ENCODE results near the gene MNT. TPM values are rescaled to one million over a fixed set of nuclear protein-coding genes. Genes with fewer than 3 reads are reported as not detected.

Gene MNT
- total RNA-seq, 1 donor from 2014 or later, result 32.6 TPM

DNA sequence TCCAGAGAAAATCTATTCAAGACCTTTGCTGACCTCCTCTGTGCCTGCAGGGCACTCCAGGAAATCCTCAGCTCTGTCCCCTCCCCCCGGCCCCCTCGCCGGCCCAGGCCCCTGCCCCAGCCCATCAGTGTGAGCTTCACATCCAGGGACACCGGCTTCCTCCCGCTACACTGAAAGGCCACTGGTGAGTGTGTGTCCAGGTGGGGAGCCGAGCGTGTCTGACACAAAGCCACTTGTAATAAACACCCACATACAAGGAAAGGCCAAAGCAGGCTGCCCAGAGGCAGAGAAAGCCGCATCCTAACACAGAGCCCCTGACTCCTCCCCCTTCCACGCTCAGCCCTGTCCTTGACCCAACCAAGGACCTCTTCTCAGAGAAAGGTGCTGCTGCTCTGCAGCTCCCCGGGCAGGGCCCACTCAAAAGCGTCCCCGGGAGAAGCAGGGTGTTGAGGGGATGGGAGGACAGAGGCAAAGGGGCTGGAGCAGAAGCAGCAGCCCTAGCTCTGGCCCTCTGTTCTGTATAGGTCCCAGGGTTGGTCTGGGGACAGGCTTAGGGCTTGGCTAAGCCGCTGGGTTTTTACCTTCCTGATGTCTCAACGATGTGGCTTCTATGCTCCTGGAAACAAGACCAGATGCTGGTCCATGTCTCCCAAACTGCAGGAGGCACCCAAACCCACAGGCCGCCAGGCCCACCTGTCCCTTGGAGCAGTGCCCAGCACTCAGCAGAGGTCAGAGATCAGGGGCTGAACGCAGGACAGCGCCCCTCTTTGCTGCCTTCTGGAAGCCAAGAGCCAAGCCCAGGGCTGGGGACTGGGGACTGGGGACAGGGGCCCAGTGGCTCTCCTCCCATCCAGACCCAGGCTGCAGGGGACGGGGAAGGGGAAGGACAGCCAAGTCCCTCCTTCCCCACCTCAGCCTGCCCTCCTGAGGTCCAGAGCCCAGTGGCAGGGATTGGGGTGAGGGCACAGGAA is 15.3 kb downstream of the MNT start:
- peaks cover 45% of the 10 kb centered on the region for H3K36me3 ChIP-seq
- H3K4me3 ChIP-seq, result no peak overlapping the region
- no peak for DNase-seq

DNA sequence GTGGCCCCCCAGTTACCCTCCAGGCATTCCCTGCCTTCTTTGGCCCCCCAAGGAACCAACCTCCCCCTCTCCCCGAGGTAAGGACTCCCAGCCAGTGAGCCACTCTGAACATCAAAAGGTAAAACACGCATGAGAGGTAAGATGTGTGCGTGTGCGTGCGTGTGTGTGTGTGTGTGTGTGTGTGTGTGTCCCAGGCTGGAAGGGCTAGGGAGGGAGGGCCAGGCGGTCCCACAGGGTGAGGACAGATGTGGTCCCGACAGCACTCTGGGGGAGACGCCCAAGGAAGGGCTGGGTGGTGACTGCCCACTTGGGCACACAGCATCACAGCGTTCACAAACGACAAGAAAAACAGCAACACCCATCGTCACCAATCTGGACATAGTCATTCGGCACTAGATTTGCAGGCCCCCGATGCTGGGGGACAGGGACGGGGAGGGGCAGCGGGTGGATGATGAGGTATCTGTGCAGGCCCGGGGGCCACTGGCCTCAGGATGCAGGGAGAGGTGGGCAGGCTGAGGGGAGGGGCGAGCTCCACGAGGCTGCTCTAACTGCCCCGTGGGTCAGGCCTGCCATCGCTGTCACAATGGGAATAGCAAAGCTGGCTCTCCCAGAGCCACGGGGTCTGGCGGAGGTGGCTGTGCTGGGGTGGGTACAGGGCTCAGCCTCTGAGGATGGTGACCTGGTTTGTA is 16.3 kb downstream of the MNT start:
- intact Hi-C loops (cut with DNase I), result loop anchor here (5.0 kb wide), 1 partner anchor 33 kb away; no protein-coding TSS in a partner anchor

More for the DNA sequence above, 15.3 kb downstream of the MNT start:
- no peak for ATAC-seq
- intact Hi-C loops (cut with DNase I), result no loop called here
- Histone ChIP-seq H3K27ac (peak overlapping the region; percentile 20), H3K9me3 (no peaks in the 10 kb centered on the region), H3K4me1 (peaks cover 26% of the 10 kb centered on the region), H3K27me3 (ENCODE audit: low read depth) (no peaks in the 10 kb centered on the region)
- TF ChIP-seq, protein P1, sequence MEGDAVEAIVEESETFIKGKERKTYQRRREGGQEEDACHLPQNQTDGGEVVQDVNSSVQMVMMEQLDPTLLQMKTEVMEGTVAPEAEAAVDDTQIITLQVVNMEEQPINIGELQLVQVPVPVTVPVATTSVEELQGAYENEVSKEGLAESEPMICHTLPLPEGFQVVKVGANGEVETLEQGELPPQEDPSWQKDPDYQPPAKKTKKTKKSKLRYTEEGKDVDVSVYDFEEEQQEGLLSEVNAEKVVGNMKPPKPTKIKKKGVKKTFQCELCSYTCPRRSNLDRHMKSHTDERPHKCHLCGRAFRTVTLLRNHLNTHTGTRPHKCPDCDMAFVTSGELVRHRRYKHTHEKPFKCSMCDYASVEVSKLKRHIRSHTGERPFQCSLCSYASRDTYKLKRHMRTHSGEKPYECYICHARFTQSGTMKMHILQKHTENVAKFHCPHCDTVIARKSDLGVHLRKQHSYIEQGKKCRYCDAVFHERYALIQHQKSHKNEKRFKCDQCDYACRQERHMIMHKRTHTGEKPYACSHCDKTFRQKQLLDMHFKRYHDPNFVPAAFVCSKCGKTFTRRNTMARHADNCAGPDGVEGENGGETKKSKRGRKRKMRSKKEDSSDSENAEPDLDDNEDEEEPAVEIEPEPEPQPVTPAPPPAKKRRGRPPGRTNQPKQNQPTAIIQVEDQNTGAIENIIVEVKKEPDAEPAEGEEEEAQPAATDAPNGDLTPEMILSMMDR (IDR thresholded peaks at IDR 0.05), result no peak

DNA sequence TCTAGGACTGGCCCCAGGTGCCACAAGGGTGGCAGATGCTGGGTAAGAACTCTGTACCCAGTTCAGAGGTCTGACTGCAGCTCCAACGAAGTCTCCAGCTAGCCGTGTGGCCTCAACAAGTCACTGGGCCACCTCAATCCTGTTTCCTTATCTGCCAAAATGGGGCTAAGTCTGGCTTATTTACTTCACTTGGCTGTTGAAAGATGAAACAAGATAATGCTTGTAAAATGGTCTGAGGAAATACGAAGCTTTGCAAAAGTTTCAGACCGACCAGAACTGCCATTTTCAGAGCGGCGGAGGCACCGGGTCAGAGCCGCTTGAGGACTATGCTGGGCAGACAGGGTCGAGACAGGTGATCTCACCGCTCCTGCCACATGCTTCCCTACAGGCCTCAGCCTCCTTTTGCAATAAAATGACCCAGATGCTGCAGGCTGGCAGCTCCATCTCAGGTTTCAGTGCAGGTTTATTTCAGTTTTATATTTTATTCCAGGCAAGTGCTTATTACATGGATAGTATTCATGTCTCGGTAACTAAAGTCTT is 17.2 kb downstream of the MNT start:
- Histone ChIP-seq H3K9me3 (no peaks in the 10 kb centered on the region), H3K4me3 (no peak overlapping the region), H3K27ac (no peak overlapping the region), H3K27me3 (ENCODE audit: low read depth) (no peaks in the 10 kb centered on the region), H3K36me3 (peaks cover 59% of the 10 kb centered on the region), H3K4me1 (peaks cover 18% of the 10 kb centered on the region)
- ATAC-seq, result no peak
- intact Hi-C loops (cut with DNase I), result loop anchor here (5.0 kb wide), 1 partner anchor 34 kb away; no protein-coding TSS in a partner anchor
- TF ChIP-seq, protein P1 (IDR thresholded peaks at IDR 0.05), result no peak
- no peak for DNase-seq

More for the DNA sequence above, 16.3 kb downstream of the MNT start:
- H3K9me3 ChIP-seq, result no peaks in the 10 kb centered on the region
- no peak for DNase-seq
- TF ChIP-seq, protein P1 (IDR thresholded peaks at IDR 0.05), result no peak
- H3K4me1 ChIP-seq, result peaks cover 18% of the 10 kb centered on the region
- no peaks in the 10 kb centered on the region for H3K27me3 ChIP-seq (ENCODE audit: low read depth)
- H3K27ac ChIP-seq, result no peak overlapping the region
- ATAC-seq, result no peak
- H3K36me3 ChIP-seq, result peaks cover 53% of the 10 kb centered on the region
- no peak overlapping the region for H3K4me3 ChIP-seq

DNA sequence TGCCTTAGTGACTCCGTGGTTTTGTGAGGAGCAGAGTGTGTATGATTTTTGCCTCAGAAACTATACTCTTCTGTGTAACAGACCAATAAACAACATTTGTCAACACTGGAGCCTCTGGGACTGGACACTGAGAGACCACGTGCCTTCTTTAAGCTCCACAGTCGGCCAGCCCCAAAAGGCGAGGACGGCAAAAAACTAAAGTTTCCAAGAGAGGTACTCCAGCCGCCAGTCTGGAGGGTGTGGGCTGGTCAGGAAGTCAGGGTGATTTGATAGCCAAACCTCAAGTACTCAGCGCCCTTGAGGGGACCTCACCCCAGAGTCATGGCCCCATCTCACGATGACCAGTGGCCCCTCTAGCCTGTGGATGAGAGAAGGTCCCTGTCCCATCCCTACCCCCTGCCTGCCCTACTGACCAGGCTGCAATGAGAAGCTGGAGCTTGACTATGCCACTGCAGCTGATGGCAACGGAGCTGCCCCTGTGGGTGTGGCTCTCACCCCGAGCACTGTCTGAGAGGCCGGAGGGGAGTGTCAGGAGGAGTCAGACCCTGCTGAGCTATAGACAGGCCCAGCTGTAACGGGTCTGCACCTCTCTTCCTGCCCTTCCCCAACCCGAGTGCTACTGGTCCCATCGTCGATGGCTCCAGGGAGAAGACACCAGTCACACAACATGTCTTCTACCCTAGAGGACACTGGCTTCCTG is 19.8 kb downstream of the MNT start:
- intact Hi-C loops (cut with DNase I), result loop anchor here (5.0 kb wide), 1 partner anchor 36 kb away; no protein-coding TSS in a partner anchor
- no peak for DNase-seq
- no peak overlapping the region for H3K27ac ChIP-seq
- no peaks in the 10 kb centered on the region for H3K9me3 ChIP-seq
- TF ChIP-seq, protein P1 (IDR thresholded peaks at IDR 0.05), result no peak
- H3K4me1 ChIP-seq, result peaks cover 18% of the 10 kb centered on the region
- H3K36me3 ChIP-seq, result peaks cover 64% of the 10 kb centered on the region
- no peak overlapping the region for H3K4me3 ChIP-seq
- H3K27me3 ChIP-seq (ENCODE audit: low read depth), result no peaks in the 10 kb centered on the region
- ATAC-seq, result peak; percentile 2
